D721Med (cell line): ENCODE measurements around the gene DBX1.

Experiments used
- DNase-seq: peaks from one replicate; pipeline ENCODE4 v3.0.0; 2011; ENCODE audit warnings: low spot score; ENCODE audit not compliant: insufficient read length
- FAIRE-seq: peaks from 2 replicates; lab custom pipeline; 2011; peaks lifted over from hg19 to GRCh38; lab: Jason Lieb, UNC
- CTCF ChIP-seq: IDR thresholded peaks from 2 replicates; pipeline ENCODE4 v1.5.1; 2012; ENCODE audit warnings: mild to moderate bottlenecking, control low read depth; ENCODE audit not compliant: insufficient read depth; ENCODE audit errors: missing control alignments

The DBX1 gene

GRCh38 chr11:20127671-20128527 is 32.4 kb downstream of the DBX1 start:
- peak; percentile 96 for TF ChIP-seq CTCF
- DNase-seq (peak; percentile 57), FAIRE-seq (no peak)

GRCh38 chr11:20126724-20127123 is 33.6 kb downstream of the DBX1 start:
- FAIRE-seq (no peak), DNase-seq (no peak)
- no peak for TF ChIP-seq CTCF

- no peak for TF ChIP-seq CTCF
- no peak for FAIRE-seq
- DNase-seq = no peak
Measured at GRCh38 chr11:20125927-20126326, 34.3 kb downstream of the DBX1 start.

GRCh38 chr11:20122131-20122530 is 38.1 kb downstream of the DBX1 start:
- no peak for TF ChIP-seq CTCF
- DNase-seq (no peak), FAIRE-seq (no peak)

GRCh38 chr11:20120134-20120925 is 39.9 kb downstream of the DBX1 start:
- no peak for FAIRE-seq
- TF ChIP-seq CTCF = no peak
- no peak for DNase-seq

- no peak for DNase-seq
- FAIRE-seq = no peak
- no peak for TF ChIP-seq CTCF
Measured at GRCh38 chr11:20119315-20119714, 41.0 kb downstream of the DBX1 start.
